Keratinocyte (primary cell): ENCODE data around the gene QRSL1. TPM values are rescaled to one million over a fixed set of nuclear protein-coding genes. Genes with fewer than 3 reads are reported as not detected.

ENCODE experiments used
- DNase-seq: peaks from one replicate; pipeline ENCODE4 v3.0.0-alpha.2; 2011; ENCODE audit warnings: low read depth, missing footprints, low spot score
- FAIRE-seq: peaks from 2 replicates; lab custom pipeline; 2011; peaks lifted over from hg19 to GRCh38; lab: Jason Lieb, UNC
- H2AFZ ChIP-seq: 2 replicates; pipeline ENCODE4 v1.6.0; 2012; ENCODE audit warnings: low read length, control low read depth, inconsistent platforms; ENCODE audit not compliant: control insufficient read depth
- H3K27ac ChIP-seq: 2 replicates; pipeline ENCODE4 v1.5.1; 2011; ENCODE audit warnings: low read length; ENCODE audit not compliant: control insufficient read depth, insufficient read depth
- H3K27me3 ChIP-seq: 3 replicates; pipeline ENCODE4 v1.6.0; 2011; ENCODE audit warnings: low read length; ENCODE audit not compliant: control insufficient read depth, insufficient read depth; ENCODE audit errors: extremely low read depth
- H3K36me3 ChIP-seq, 2 experiments: 2 replicates in 1 of 2; 3 replicates in 1 of 2; pipeline ENCODE4 v1.5.1; 2011; ENCODE audit warnings: low read length in 2 of 2, mild to moderate bottlenecking in 1 of 2; ENCODE audit not compliant: control insufficient read depth in 2 of 2, insufficient read depth in 2 of 2; ENCODE audit errors: extremely low read depth in 1 of 2
- H3K4me1 ChIP-seq: 3 replicates; pipeline ENCODE4 v1.5.1; 2011; ENCODE audit warnings: low read length; ENCODE audit not compliant: control insufficient read depth, insufficient read depth; ENCODE audit errors: extremely low read depth
- H3K4me2 ChIP-seq: 3 replicates; pipeline ENCODE4 v1.6.0; 2011; ENCODE audit warnings: low read depth, low read length; ENCODE audit not compliant: control insufficient read depth, insufficient read depth; ENCODE audit errors: extremely low read depth
- H3K4me3 ChIP-seq, 3 experiments: fragments of 200-600 bp in 1 of 3; sonication (generic) in 1 of 3; 2 replicates in 2 of 3; 3 replicates in 1 of 3; pipeline ENCODE4 v1.5.1; 2011 to 2016; ENCODE audit warnings: low read length in 3 of 3, mild to moderate bottlenecking in 3 of 3, control low read depth in 2 of 3, inconsistent platforms in 1 of 3, low read depth in 1 of 3, mixed read lengths in 1 of 3, mixed run types in 1 of 3, moderate library complexity in 1 of 3; ENCODE audit not compliant: control insufficient read depth in 2 of 3, insufficient read depth in 2 of 3; ENCODE audit errors: extremely low read depth in 1 of 3
- H3K79me2 ChIP-seq: 2 replicates; pipeline ENCODE4 v1.6.0; 2012; ENCODE audit warnings: low read length; ENCODE audit not compliant: control insufficient read depth, insufficient read depth
- H3K9ac ChIP-seq: 3 replicates; pipeline ENCODE4 v1.6.0; 2011; ENCODE audit warnings: low read length; ENCODE audit not compliant: control insufficient read depth, insufficient read depth; ENCODE audit errors: extremely low read depth
- H3K9me1 ChIP-seq: 3 replicates; pipeline ENCODE4 v1.6.0; 2011; ENCODE audit warnings: low read length; ENCODE audit not compliant: control insufficient read depth, insufficient read depth; ENCODE audit errors: extremely low read depth
- H3K9me3 ChIP-seq: 2 replicates; pipeline ENCODE4 v1.5.1; 2012; ENCODE audit warnings: low read depth, low read length; ENCODE audit not compliant: control insufficient read depth
- H4K20me1 ChIP-seq: 3 replicates; pipeline ENCODE4 v1.6.0; 2011; ENCODE audit warnings: low read length; ENCODE audit not compliant: control insufficient read depth, insufficient read depth; ENCODE audit errors: extremely low read depth
- EZH2 ChIP-seq: IDR thresholded peaks from one replicate; pipeline ENCODE4 v1.6.1; 2012; ENCODE audit warnings: inconsistent platforms, mild to moderate bottlenecking, low read length, moderate library complexity
- dilution Hi-C: fragments of 300-500 bp; cut with MboI; formaldehyde crosslinking; loops from one replicate; pipeline ENCODE4 v1.7.0; 2020; ENCODE audit warnings: low sequenced_read_pairs; ENCODE audit not compliant: extremely low pct_ligation_motif_present
- polyA plus RNA-seq, 5 experiments: library from polyadenylated mRNA; depleted of rRNA in 3 of 5; stranded (reverse) in 3 of 5; stranded (forward) in 1 of 5; unstranded in 1 of 5; fragments of >200 nt; gene quantifications; 1 replicate in 1 of 5; 2 replicates in 3 of 5; 3 replicates in 1 of 5; pipeline versions ENCODE4 v1.2.1 to v1.2.3, GENCODE V29; 2011 to 2012; ENCODE audit warnings: missing spikeins in 2 of 5, low read depth in 1 of 5, low replicate concordance in 1 of 5
- TF ChIP-seq, protein P1 (sequence below), 3 experiments: IDR thresholded peaks in 1 of 3; conservative IDR thresholded peaks in 1 of 3; optimal IDR thresholded peaks in 1 of 3; 2 replicates in 2 of 3; 3 replicates in 1 of 3; pipeline versions ENCODE3 to v1.5.1; 2011; ENCODE audit warnings: low read length in 3 of 3, mild to moderate bottlenecking in 3 of 3, moderate library complexity in 2 of 3, control low read depth in 1 of 3, inconsistent platforms in 1 of 3; ENCODE audit not compliant: insufficient read depth in 2 of 3; ENCODE audit errors: extremely low read depth in 1 of 3

The QRSL1 gene
- polyA plus RNA-seq, 1 donor (not counting 4 experiments of a cell fraction or from before 2014, with no cell fraction given) = 14.6 TPM

DNA sequence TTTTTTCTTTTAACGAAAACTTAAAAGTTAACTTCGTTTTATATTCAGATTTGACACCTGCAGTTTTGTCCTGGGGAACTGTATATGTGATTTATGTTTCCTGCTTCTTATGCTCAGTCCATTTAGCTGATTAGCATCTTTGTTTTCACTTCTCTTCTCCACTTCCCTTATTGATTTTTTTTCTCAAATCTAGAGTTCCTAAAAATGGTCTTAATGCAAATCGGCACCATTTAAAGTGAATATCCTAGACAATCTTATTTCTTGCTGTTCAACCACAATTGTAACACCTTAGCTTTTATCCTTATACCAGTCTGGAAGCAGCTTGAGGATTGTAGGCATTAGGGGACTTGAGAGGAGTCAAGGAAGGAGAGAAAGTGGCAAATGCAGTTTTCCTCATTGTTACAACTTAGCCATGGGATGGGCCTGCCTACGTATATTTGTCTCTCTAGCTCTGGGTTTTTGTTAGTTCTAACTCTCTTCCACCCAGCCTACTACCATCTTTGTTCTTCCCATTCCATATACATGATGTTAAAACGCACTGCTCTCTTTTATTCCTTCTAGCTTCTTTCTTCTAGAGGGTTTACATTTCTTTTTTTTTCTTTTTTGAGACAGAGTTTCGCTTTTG, 8.5 kb downstream of the QRSL1 start:
- DNase-seq (no peak), FAIRE-seq (no peak)
- no peak overlapping the region for H3K27ac ChIP-seq
- H3K4me3 ChIP-seq = no peak overlapping the region
- H3K27me3 ChIP-seq = no peaks in the 10 kb centered on the region
- dilution Hi-C loops = no loop called here
- H3K9me3 ChIP-seq = no peaks in the 10 kb centered on the region
- no peak overlapping the region for H2AFZ ChIP-seq
- peaks cover 3% of the 10 kb centered on the region for H4K20me1 ChIP-seq
- peaks cover 0 to 3% of the 10 kb centered on the region in 2 experiments for H3K36me3 ChIP-seq
- TF ChIP-seq, protein P1, sequence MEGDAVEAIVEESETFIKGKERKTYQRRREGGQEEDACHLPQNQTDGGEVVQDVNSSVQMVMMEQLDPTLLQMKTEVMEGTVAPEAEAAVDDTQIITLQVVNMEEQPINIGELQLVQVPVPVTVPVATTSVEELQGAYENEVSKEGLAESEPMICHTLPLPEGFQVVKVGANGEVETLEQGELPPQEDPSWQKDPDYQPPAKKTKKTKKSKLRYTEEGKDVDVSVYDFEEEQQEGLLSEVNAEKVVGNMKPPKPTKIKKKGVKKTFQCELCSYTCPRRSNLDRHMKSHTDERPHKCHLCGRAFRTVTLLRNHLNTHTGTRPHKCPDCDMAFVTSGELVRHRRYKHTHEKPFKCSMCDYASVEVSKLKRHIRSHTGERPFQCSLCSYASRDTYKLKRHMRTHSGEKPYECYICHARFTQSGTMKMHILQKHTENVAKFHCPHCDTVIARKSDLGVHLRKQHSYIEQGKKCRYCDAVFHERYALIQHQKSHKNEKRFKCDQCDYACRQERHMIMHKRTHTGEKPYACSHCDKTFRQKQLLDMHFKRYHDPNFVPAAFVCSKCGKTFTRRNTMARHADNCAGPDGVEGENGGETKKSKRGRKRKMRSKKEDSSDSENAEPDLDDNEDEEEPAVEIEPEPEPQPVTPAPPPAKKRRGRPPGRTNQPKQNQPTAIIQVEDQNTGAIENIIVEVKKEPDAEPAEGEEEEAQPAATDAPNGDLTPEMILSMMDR (optimal IDR thresholded peaks at IDR 0.05 in 1 of 3, IDR thresholded peaks at IDR 0.05 in 1 of 3, conservative IDR thresholded peaks at IDR 0.05 in 1 of 3; ENCODE audit: extremely low read depth in 1 of 3, insufficient read depth in 2 of 3, low read length in 3 of 3) = no peak
- no peaks in the 10 kb centered on the region for H3K4me1 ChIP-seq
- H3K4me2 ChIP-seq = no peak overlapping the region
- H3K9me1 ChIP-seq = no peaks in the 10 kb centered on the region
- H3K9ac ChIP-seq = no peak overlapping the region
- peaks cover 49% of the 10 kb centered on the region for H3K79me2 ChIP-seq

DNA sequence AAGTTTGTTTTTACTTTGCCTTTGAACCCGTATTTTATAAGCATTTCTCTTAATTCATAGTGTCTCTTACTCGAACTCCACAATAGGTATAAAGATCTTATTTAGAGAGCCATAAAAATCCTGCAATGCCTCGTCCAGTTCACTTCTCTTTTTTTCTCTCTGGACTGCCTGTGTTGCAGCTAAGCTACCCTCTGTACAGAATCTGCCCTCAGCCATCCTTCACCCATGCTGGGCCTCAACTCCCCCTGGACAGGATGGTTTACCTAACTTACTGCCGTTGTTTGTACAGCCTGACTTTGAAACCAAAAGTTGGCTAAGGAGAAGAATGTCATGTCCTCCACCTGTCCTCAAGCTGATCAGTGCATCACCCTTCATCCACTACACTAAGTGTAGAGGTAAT, 10.4 kb downstream of the QRSL1 start:
- Histone ChIP-seq H3K9me1 (no peaks in the 10 kb centered on the region), H3K9ac (no peak overlapping the region), H3K4me1 (no peaks in the 10 kb centered on the region), H2AFZ (no peak overlapping the region), H4K20me1 (peaks cover 3% of the 10 kb centered on the region), H3K36me3 (peaks cover 2 to 3% of the 10 kb centered on the region in 2 experiments), H3K27me3 (no peaks in the 10 kb centered on the region), H3K4me2 (no peak overlapping the region), H3K27ac (no peak overlapping the region), H3K4me3 (no peak overlapping the region), H3K79me2 (peaks cover 32% of the 10 kb centered on the region), H3K9me3 (no peaks in the 10 kb centered on the region)
- FAIRE-seq (no peak), DNase-seq (no peak)
- TF ChIP-seq EZH2 = no peak
- TF ChIP-seq, protein P1 (optimal IDR thresholded peaks at IDR 0.05 in 1 of 3, IDR thresholded peaks at IDR 0.05 in 1 of 3, conservative IDR thresholded peaks at IDR 0.05 in 1 of 3; ENCODE audit: extremely low read depth in 1 of 3, insufficient read depth in 2 of 3, low read length in 3 of 3) = no peak
- dilution Hi-C loops = no loop called here
